ENCODE results near the gene RD3L. TPM values are rescaled to one million over a fixed set of nuclear protein-coding genes. Genes with fewer than 3 reads are reported as not detected.

Gene RD3L
- total and polyA plus RNA-seq, 9 of the 15 experiments (the other 6 are each of a cell fraction or from before 2014, with no cell fraction given): 0.14 TPM; not detected in 8

DNA sequence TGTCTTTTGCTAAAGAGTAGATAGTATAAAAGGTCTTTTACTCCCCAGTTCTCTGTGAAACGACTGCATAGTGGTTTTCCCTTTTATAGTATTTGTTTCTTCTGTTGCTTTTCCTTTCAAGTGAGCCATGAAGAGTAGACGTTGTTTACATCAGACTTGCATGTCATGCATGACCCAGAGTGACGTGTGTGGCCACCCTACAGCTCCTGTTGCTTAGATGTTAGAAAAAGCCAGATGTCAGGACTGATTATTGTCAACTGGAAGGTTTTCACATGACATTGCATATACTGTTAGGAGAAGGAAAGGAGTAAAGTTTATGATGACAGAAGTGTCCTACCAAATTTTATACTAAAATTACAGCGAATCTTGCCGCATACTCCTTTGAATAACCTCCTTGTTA is 1.3 kb upstream of the RD3L start (continued):
- TF ChIP-seq, protein P1, sequence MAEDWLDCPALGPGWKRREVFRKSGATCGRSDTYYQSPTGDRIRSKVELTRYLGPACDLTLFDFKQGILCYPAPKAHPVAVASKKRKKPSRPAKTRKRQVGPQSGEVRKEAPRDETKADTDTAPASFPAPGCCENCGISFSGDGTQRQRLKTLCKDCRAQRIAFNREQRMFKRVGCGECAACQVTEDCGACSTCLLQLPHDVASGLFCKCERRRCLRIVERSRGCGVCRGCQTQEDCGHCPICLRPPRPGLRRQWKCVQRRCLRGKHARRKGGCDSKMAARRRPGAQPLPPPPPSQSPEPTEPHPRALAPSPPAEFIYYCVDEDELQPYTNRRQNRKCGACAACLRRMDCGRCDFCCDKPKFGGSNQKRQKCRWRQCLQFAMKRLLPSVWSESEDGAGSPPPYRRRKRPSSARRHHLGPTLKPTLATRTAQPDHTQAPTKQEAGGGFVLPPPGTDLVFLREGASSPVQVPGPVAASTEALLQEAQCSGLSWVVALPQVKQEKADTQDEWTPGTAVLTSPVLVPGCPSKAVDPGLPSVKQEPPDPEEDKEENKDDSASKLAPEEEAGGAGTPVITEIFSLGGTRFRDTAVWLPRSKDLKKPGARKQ (CRISPR knock-in tag; IDR thresholded peaks at IDR 0.05): no peak
- TF ChIP-seq SNRNP70 (optimal IDR thresholded peaks at IDR 0.05; ENCODE audit: low read depth, low read length) (no peak), RFX7 (CRISPR knock-in tag; IDR thresholded peaks at IDR 0.05) (no peak), MITF (IDR thresholded peaks at IDR 0.05) (0 out of 2 replicates have a peak, but pooled peaks have one; percentile 26), TSC22D4 (tag; IDR thresholded peaks at IDR 0.05) (no peak), TRIM24 (IDR thresholded peaks at IDR 0.05) (peak in 1 of 2 experiments; percentile 53; a peak in 2 of 4 replicates), FOXJ2 (tag; IDR thresholded peaks at IDR 0.05) (peak; percentile 73; the same call in 1 of the 2 replicates), ZFPM2 (CRISPR knock-in tag; IDR thresholded peaks at IDR 0.05) (no peak), JUND (IDR thresholded peaks at IDR 0.05; ENCODE audit: borderline replicate concordance, low read depth, low read length) (peak; percentile 54; the same call in 1 of the 2 replicates), JUND (tag; IDR thresholded peaks at IDR 0.05; ENCODE audit: borderline replicate concordance, low read depth, low read length) (peak; percentile 59; the same call in 1 of the 3 replicates), ZNF274 (IDR thresholded peaks at IDR 0.05; ENCODE audit: borderline replicate concordance, low read depth, low read length) (no peak), RAD21 (CRISPR knock-in tag; conservative IDR thresholded peaks at IDR 0.05 in 1 of 2, IDR thresholded peaks at IDR 0.05 in 1 of 2) (no peak), POLR2A (conservative IDR thresholded peaks at IDR 0.05) (no peak), TBP (optimal IDR thresholded peaks at IDR 0.05; ENCODE audit: low read depth, low read length) (no peak), TFAP4 (CRISPR knock-in tag; IDR thresholded peaks at IDR 0.05; ENCODE audit: borderline replicate concordance) (no peak), IRF9 (tag; IDR thresholded peaks at IDR 0.05) (no peak), CAMTA2 (CRISPR knock-in tag; conservative IDR thresholded peaks at IDR 0.05) (no peak), ATF7 (IDR thresholded peaks at IDR 0.05) (peak; percentile 64; the same call in 1 of the 2 replicates), PPARD (CRISPR knock-in tag; IDR thresholded peaks at IDR 0.05) (no peak), POLR2B (IDR thresholded peaks at IDR 0.05; ENCODE audit: low read depth, partially characterized antibody) (no peak), CBX3 (IDR thresholded peaks at IDR 0.05; ENCODE audit: borderline replicate concordance in 1 of 2, low read length in 2 of 2) (0 out of 3 replicates have a peak, but pooled peaks of 1 of the 2 experiments have one; percentile 45)
- TF ChIP-seq, protein P2, sequence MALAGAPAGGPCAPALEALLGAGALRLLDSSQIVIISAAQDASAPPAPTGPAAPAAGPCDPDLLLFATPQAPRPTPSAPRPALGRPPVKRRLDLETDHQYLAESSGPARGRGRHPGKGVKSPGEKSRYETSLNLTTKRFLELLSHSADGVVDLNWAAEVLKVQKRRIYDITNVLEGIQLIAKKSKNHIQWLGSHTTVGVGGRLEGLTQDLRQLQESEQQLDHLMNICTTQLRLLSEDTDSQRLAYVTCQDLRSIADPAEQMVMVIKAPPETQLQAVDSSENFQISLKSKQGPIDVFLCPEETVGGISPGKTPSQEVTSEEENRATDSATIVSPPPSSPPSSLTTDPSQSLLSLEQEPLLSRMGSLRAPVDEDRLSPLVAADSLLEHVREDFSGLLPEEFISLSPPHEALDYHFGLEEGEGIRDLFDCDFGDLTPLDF (CRISPR knock-in tag; IDR thresholded peaks at IDR 0.05): no peak
